Measurements from ENCODE around the gene UBXN4.

DNA sequence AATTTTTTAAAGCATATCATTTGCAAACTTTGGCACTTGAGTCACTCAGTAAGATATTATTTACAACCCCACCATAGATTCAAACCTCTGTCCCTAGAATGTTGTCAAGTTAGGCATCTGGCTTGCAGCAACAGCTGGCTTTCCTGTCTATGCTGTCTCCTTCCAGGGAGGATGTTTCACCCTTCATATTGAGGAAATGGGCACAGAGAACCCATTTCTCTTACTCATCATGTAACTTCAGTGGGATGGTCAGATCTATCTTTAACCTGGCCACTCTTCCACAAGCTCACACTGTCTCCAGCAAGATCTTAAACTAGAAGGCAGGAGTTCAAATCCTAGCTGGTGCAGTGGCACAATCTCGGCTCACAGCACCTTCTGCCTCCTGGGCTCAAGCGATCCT, 79.5 kb downstream of the UBXN4 start:
- TF ChIP-seq, protein P1, sequence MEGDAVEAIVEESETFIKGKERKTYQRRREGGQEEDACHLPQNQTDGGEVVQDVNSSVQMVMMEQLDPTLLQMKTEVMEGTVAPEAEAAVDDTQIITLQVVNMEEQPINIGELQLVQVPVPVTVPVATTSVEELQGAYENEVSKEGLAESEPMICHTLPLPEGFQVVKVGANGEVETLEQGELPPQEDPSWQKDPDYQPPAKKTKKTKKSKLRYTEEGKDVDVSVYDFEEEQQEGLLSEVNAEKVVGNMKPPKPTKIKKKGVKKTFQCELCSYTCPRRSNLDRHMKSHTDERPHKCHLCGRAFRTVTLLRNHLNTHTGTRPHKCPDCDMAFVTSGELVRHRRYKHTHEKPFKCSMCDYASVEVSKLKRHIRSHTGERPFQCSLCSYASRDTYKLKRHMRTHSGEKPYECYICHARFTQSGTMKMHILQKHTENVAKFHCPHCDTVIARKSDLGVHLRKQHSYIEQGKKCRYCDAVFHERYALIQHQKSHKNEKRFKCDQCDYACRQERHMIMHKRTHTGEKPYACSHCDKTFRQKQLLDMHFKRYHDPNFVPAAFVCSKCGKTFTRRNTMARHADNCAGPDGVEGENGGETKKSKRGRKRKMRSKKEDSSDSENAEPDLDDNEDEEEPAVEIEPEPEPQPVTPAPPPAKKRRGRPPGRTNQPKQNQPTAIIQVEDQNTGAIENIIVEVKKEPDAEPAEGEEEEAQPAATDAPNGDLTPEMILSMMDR (conservative IDR thresholded peaks at IDR 0.05 in 1 of 2, IDR thresholded peaks at IDR 0.05 in 1 of 2; ENCODE audit: low read depth in 1 of 2, low read length in 2 of 2): no peak
- TF ChIP-seq EZH2 (IDR thresholded peaks at IDR 0.05; ENCODE audit: low read length, missing control alignments): no peak
